GM19452 (cell line): ENCODE results near the gene LSM6.

Experiments
- ATAC-seq: cut with Tn5 transposase; IDR thresholded peaks from one replicate; pipeline ENCODE4 v1.9.1; 2021; ENCODE audit not compliant: unreplicated experiment

The LSM6 gene

GRCh38 chr4:146183209-146183608 lies 7.7 kb downstream of the LSM6 start:
- no peak for ATAC-seq

- ATAC-seq, result no peak
Measured at GRCh38 chr4:146186041-146186440, 10.5 kb downstream of the LSM6 start.

GRCh38 chr4:146186596-146186995 lies 11.1 kb downstream of the LSM6 start:
- ATAC-seq, result no peak

- ATAC-seq, result no peak
Measured at GRCh38 chr4:146190456-146190855, 14.9 kb downstream of the LSM6 start.

- no peak for ATAC-seq
Measured at GRCh38 chr4:146191766-146192458, 16.4 kb downstream of the LSM6 start.

GRCh38 chr4:146193628-146194027 lies 18.1 kb downstream of the LSM6 start:
- ATAC-seq, result no peak

GRCh38 chr4:146194212-146194611 lies 18.7 kb downstream of the LSM6 start:
- ATAC-seq, result no peak

GRCh38 chr4:146202665-146203064 lies 27.1 kb downstream of the LSM6 start:
- no peak for ATAC-seq

GRCh38 chr4:146207410-146207809 lies 31.9 kb downstream of the LSM6 start:
- ATAC-seq, result no peak

GRCh38 chr4:146210890-146211289 lies 35.4 kb downstream of the LSM6 start:
- ATAC-seq, result no peak

GRCh38 chr4:146211440-146211839 lies 35.9 kb downstream of the LSM6 start:
- no peak for ATAC-seq

GRCh38 chr4:146212781-146213180 lies 37.3 kb downstream of the LSM6 start:
- ATAC-seq, result no peak

GRCh38 chr4:146214238-146214637 lies 38.7 kb downstream of the LSM6 start, which contains the start of gene REELD1:
Gene REELD1 (plus strand): TSS chr4:146214538. CDS start chr4:146216953, 2,415 bp downstream.
- ATAC-seq, result no peak

- ATAC-seq, result no peak
Measured at GRCh38 chr4:146222313-146222712, 46.8 kb downstream of the LSM6 start.

GRCh38 chr4:146224326-146224966 lies 48.9 kb downstream of the LSM6 start:
- ATAC-seq, result no peak

GRCh38 chr4:146229406-146229805 lies 53.9 kb downstream of the LSM6 start:
- no peak for ATAC-seq

- ATAC-seq, result no peak
Measured at GRCh38 chr4:146232131-146232722, 56.7 kb downstream of the LSM6 start.

GRCh38 chr4:146235654-146236177 lies 60.2 kb downstream of the LSM6 start:
- ATAC-seq, result no peak

- ATAC-seq, result no peak
Measured at GRCh38 chr4:146236216-146236615, 60.7 kb downstream of the LSM6 start.

- no peak for ATAC-seq
Measured at GRCh38 chr4:146237092-146237491, 61.6 kb downstream of the LSM6 start.

- ATAC-seq, result no peak
Measured at GRCh38 chr4:146238107-146238506, 62.6 kb downstream of the LSM6 start.
